HEK293 (cell line): ENCODE results near the gene HDAC2.

Experiments
- PRDM1 ChIP-seq: fragments of 450-650 bp; formaldehyde crosslinking; IDR thresholded peaks from 2 replicates; pipeline ENCODE4; 2016; ENCODE audit warnings: missing biosample characterization, missing genetic modification characterization
- ZFP41 ChIP-seq: fragments of 450-650 bp; formaldehyde crosslinking; IDR thresholded peaks from 2 replicates; pipeline ENCODE4 v1.5.1; 2016; ENCODE audit warnings: missing biosample characterization, missing genetic modification characterization, borderline replicate concordance
- ZNF423 ChIP-seq: fragments of 450-650 bp; formaldehyde crosslinking; IDR thresholded peaks from 2 replicates; pipeline ENCODE4 v1.5.1; 2016; ENCODE audit warnings: missing biosample characterization, missing genetic modification characterization
- ZNF670 ChIP-seq: fragments of 450-650 bp; formaldehyde crosslinking; IDR thresholded peaks from 2 replicates; pipeline ENCODE4 v1.5.1; 2016; ENCODE audit warnings: missing biosample characterization, missing genetic modification characterization, low read depth
- ZNF677 ChIP-seq: fragments of 450-650 bp; IDR thresholded peaks from 2 replicates; pipeline ENCODE4 v1.5.0; 2018; ENCODE audit warnings: missing biosample characterization, mild to moderate bottlenecking, missing genetic modification characterization, moderate library complexity
- ZNF837 ChIP-seq: fragments of 450-650 bp; formaldehyde crosslinking; IDR thresholded peaks from 2 replicates; pipeline ENCODE4 v1.5.1; 2016; ENCODE audit warnings: missing biosample characterization, missing genetic modification characterization
- ZXDB ChIP-seq: fragments of 450-650 bp; formaldehyde crosslinking; IDR thresholded peaks from 2 replicates; pipeline ENCODE4 v1.5.1; 2016; ENCODE audit warnings: missing biosample characterization, missing genetic modification characterization
- TF ChIP-seq, protein P1 (sequence below): fragments of 450-650 bp; formaldehyde crosslinking; IDR thresholded peaks from 2 replicates; pipeline ENCODE4 v1.5.1; 2016; ENCODE audit warnings: missing biosample characterization, missing genetic modification characterization
- TF ChIP-seq, protein P2 (sequence below): fragments of 450-650 bp; formaldehyde crosslinking; IDR thresholded peaks from 2 replicates; pipeline ENCODE4 v1.5.1; 2016; ENCODE audit warnings: missing biosample characterization, missing genetic modification characterization

DNA sequence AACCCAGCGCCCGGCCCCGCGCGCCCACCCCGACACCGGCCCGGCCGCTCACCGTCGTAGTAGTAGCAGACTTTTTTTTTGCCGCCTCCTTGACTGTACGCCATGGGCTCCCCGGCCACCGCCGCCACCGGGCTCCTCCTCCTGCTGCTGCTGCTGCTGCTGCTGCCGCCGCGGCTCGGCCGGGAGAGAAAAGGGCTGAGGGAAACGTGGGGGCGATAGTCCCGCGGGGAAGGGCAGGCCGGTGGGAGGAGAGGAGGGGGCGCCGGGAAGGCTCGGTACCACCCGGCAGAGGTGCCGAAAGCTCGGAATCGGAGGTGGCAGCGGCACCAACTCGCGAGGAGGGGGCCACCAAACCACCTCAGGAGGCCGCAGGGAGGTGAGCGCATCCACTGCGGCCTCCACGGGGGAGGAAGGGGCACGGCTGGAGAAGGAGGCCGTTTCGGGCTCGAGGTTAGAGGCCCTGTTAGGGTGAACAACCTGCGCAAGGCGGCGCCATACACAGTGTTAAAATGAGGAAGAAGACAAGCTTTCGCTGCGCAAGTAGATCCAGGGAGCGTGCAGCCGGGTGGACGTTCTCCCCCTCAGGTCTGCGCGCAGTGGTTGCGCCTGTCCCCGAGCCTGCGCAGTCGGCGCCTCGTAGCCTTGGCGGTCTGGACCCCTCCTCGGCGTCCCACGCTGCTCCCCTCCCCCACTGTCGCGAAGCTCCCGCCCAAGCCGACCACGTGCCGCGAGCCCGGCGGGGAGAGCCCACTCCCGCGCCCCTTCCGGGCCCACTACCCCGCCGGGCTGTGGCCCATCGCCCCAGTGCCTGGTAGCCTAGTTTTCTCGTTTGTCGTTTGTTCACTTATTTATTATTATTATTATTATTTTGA lies at the start of gene HDAC2:
- TF ChIP-seq, protein P1, sequence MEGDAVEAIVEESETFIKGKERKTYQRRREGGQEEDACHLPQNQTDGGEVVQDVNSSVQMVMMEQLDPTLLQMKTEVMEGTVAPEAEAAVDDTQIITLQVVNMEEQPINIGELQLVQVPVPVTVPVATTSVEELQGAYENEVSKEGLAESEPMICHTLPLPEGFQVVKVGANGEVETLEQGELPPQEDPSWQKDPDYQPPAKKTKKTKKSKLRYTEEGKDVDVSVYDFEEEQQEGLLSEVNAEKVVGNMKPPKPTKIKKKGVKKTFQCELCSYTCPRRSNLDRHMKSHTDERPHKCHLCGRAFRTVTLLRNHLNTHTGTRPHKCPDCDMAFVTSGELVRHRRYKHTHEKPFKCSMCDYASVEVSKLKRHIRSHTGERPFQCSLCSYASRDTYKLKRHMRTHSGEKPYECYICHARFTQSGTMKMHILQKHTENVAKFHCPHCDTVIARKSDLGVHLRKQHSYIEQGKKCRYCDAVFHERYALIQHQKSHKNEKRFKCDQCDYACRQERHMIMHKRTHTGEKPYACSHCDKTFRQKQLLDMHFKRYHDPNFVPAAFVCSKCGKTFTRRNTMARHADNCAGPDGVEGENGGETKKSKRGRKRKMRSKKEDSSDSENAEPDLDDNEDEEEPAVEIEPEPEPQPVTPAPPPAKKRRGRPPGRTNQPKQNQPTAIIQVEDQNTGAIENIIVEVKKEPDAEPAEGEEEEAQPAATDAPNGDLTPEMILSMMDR (tag by site-specific recombination) = peak; percentile 82
- TF ChIP-seq ZNF670 (tag by site-specific recombination) = no peak
- TF ChIP-seq, protein P2, sequence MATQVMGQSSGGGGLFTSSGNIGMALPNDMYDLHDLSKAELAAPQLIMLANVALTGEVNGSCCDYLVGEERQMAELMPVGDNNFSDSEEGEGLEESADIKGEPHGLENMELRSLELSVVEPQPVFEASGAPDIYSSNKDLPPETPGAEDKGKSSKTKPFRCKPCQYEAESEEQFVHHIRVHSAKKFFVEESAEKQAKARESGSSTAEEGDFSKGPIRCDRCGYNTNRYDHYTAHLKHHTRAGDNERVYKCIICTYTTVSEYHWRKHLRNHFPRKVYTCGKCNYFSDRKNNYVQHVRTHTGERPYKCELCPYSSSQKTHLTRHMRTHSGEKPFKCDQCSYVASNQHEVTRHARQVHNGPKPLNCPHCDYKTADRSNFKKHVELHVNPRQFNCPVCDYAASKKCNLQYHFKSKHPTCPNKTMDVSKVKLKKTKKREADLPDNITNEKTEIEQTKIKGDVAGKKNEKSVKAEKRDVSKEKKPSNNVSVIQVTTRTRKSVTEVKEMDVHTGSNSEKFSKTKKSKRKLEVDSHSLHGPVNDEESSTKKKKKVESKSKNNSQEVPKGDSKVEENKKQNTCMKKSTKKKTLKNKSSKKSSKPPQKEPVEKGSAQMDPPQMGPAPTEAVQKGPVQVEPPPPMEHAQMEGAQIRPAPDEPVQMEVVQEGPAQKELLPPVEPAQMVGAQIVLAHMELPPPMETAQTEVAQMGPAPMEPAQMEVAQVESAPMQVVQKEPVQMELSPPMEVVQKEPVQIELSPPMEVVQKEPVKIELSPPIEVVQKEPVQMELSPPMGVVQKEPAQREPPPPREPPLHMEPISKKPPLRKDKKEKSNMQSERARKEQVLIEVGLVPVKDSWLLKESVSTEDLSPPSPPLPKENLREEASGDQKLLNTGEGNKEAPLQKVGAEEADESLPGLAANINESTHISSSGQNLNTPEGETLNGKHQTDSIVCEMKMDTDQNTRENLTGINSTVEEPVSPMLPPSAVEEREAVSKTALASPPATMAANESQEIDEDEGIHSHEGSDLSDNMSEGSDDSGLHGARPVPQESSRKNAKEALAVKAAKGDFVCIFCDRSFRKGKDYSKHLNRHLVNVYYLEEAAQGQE (tag by site-specific recombination) = peak; percentile 56; the same call in 1 of the 2 replicates
- no peak for TF ChIP-seq ZNF837
- TF ChIP-seq ZNF423 (tag by site-specific recombination) = no peak
- TF ChIP-seq ZXDB (tag by site-specific recombination) = peak; percentile 96
- TF ChIP-seq PRDM1 (tag by site-specific recombination) = peak; percentile 65; the same call in 1 of the 2 replicates
- no peak for TF ChIP-seq ZNF677
- TF ChIP-seq ZFP41 (tag by site-specific recombination) = no peak
